OCI-LY1 (cell line): ENCODE data around the gene LST1.

ENCODE experiments used
- EZH2 ChIP-seq: fragments of 200-600 bp; sonication (generic), shearing (Covaris generic); IDR thresholded peaks from 2 replicates; pipeline ENCODE4 v1.8.0; 2017; ENCODE audit warnings: borderline replicate concordance, mixed run types, mild to moderate bottlenecking, antibody characterized with exemption, low read length, moderate library complexity, mixed read lengths
- TF ChIP-seq, protein P1 (sequence below): fragments of 200-600 bp; sonication (generic), shearing (Covaris generic); IDR thresholded peaks from 2 replicates; pipeline ENCODE4 v1.5.1; 2017; ENCODE audit warnings: mild to moderate bottlenecking, antibody characterized with exemption, low read length, moderate library complexity, mixed read lengths

DNA sequence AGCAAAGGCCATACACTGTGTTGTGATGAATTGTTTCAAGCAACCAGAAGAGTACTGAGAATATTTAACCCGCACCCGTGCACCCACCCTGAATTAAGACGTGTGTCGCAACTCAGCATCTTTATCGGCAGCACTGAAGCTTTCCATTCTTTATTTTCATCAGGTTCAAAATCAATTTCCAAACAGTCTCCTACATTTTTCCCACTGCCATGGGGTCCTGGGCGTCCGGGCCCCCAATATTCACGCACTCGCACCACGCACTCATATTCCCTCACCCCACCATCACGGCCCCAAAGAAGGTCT lies 5.7 kb upstream of the LST1 start:
- TF ChIP-seq, protein P1, sequence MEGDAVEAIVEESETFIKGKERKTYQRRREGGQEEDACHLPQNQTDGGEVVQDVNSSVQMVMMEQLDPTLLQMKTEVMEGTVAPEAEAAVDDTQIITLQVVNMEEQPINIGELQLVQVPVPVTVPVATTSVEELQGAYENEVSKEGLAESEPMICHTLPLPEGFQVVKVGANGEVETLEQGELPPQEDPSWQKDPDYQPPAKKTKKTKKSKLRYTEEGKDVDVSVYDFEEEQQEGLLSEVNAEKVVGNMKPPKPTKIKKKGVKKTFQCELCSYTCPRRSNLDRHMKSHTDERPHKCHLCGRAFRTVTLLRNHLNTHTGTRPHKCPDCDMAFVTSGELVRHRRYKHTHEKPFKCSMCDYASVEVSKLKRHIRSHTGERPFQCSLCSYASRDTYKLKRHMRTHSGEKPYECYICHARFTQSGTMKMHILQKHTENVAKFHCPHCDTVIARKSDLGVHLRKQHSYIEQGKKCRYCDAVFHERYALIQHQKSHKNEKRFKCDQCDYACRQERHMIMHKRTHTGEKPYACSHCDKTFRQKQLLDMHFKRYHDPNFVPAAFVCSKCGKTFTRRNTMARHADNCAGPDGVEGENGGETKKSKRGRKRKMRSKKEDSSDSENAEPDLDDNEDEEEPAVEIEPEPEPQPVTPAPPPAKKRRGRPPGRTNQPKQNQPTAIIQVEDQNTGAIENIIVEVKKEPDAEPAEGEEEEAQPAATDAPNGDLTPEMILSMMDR, result no peak
- no peak for TF ChIP-seq EZH2
